HUDEP-2 (cell line): ENCODE results near the gene TMEM247.
"Not testable (repeated sequence)": the region's sequence is repeated elsewhere in the genome, so short reads cannot be mapped to it uniquely, and the experiment has no call there.

Experiments used
- DNase-seq, 76 experiments: peaks; one replicate each; lab custom pipeline; 2025; ENCODE audit not compliant: unreplicated experiment in 76 of 76; lab: John Stamatoyannopoulos, UW

Gene TMEM247

GRCh38 chr2:46508312-46508711, 28.9 kb downstream of the TMEM247 start:
- no peak for DNase-seq

GRCh38 chr2:46508759-46509158, 29.4 kb downstream of the TMEM247 start:
- no peak for DNase-seq

- DNase-seq: no peak
These were observed 30.4 kb downstream of the TMEM247 start for GRCh38 chr2:46509804-46510203.

- DNase-seq: peak in 1 of 76 experiments; percentile 1
These were observed 31.3 kb downstream of the TMEM247 start for GRCh38 chr2:46510598-46511177.

DNA sequence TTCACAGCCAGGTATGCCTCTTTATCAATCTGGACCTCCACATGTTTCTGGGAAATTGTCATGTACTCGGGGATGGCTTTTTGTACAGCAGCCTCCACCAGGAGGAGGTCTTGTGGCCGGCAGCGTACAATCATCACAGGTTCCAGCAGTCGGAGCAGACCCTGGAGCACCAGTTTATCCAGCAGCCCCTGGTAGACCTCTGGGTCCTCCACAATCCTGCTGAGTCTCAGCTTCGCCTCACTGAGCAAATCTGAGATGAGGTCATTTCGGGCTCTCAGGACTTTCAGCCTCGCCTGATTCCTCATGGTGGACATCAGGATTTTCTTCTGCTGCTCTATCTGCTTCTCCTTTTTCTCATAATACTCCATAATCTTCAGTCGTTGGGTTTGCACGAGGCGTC, 32.8 kb downstream of the TMEM247 start:
- no peak for DNase-seq

GRCh38 chr2:46514738-46515137, 35.4 kb downstream of the TMEM247 start:
- DNase-seq: no peak

- no peak for DNase-seq
These were observed 38.1 kb downstream of the TMEM247 start for GRCh38 chr2:46517485-46517884.

GRCh38 chr2:46518861-46519260, 39.5 kb downstream of the TMEM247 start:
- no peak for DNase-seq

DNA sequence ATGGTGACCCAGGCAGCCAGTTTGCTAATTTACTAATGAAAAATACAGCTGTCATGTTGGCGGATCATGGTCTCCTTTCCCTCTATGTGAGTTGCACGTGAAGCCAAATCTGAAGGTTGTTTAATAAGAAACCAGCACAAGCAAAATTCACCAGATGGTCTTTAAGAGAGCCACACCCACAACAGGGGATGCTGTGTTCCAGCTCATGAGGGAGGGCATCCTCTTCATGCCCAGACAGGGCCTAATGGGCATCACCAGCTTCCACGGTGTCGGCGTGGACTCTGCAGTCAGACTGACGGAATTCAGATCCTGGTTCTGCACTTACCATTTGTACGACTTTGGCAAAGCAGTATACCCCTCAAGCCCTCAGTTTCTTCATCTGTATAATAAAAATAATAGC, 39.9 kb downstream of the TMEM247 start:
- no peak for DNase-seq

DNA sequence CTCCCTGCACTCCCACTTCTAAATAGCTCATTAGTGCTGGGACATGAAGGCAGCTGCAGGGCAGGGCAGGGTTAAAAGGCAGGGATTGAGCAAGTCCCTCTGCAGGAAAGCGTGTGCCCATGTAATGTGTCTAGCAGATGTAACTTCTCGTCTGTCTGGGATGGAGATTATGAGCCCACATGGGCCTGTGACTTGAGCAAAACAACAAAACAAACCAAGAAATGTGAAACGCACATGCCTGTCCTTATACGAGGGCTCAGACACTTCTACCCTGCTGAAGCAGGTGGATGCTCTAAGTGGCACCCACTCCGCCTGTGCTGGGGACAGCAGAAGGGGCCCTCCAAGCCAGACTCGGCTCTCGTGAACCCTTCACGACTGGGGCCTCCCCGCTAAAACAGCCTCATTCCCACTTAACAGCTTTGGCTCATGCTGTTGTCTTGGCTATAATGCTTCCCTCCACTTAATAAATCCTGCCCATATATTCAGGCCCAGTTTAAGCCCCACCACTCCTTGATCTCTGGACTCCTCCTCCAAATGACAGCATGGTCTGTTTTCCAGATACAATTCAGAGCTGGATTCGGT, 40.9 kb downstream of the TMEM247 start:
- DNase-seq: no peak

DNA sequence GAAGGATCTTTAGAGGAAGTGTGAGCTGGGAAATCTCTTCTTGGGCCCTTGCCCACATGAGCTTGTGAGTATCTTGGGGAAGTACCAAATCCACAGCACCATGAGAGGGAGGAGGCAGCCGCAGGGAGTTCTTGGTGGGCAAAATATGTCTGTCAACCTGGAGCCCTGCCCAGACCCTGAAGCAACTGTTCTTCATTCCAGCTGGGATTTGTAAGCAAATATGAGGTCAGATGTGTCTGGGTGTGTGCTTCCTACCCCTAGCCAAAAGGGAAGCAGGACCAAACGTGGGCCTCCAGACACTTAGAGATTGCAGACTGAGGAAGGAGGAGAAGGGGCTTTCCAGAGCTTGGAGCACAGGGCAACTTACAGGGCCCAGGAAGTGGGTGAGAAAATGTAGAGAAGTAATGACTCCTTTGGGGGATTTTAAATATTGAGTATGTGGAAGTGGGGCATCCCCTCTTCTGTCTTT, 41.9 kb downstream of the TMEM247 start:
- DNase-seq: no peak

DNA sequence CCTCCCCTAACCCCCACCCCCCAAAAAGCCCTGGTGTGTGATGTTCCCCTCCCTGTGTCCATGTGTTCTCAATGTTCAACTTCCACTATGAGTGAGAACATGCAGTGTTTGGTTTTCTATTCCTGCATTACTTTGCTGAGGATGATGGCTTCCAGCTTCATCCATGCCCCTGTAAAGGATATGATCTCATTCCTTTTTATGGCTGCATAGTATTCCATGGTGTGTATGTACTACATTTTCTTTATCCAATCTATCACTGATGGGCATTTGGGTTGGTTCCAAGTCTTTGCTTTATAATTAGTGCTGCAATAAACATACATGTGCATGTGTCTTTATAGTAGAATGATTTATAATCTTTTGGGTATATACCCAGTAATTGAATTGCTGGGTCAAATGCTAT, 43.0 kb downstream of the TMEM247 start:
- not testable (repeated sequence) for DNase-seq

DNA sequence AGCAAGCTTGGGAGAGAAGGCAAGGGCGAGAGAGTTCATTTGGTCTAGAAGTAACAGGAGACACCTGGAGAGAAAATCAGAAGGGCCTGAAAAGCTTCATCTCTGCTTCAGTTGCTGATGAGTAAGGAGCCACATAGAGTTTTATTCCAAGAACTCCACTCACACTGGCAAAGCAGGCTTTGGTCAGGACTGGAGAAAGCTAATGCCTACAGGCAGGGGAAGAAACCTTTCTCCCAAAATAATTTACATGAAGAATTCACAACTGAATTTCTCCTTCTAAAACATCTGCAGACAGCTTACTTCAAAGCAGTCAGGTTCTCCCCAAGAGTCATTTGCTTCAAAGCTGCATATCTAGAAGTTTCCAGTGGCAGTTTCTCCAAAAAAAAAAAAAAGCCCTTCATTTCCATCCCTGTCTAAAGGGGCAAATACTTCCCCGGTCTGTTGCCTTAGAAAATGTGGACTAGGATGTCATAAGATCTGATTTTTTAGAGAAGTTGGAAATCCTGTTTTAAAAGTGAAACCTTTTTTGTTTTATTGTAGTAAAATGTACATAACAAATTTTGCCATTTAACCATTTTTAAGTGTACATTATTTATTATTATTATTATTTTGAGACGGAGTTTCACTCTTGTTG, 46.3 kb downstream of the TMEM247 start:
- DNase-seq: no peak

GRCh38 chr2:46528880-46529279, 49.5 kb downstream of the TMEM247 start:
- no peak for DNase-seq

DNA sequence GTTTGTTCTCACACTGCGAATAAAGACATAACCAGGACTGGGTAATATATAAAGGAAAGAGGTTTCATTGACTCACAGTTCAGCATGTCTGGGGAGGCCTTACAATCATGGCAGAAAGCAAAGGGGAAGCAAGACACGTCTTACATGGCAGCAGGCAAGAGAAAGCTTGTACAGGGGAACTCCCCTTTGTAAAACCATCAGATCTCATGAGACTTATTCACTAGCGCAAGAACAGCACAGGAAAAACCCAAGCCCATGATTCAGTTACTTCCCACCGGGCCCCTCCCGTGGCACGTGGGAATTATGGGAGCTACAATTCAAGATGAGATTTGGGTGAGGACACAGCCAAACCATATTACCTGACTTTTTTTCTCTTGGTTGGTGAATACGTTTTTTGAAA, 51.3 kb downstream of the TMEM247 start:
- no peak for DNase-seq

DNA sequence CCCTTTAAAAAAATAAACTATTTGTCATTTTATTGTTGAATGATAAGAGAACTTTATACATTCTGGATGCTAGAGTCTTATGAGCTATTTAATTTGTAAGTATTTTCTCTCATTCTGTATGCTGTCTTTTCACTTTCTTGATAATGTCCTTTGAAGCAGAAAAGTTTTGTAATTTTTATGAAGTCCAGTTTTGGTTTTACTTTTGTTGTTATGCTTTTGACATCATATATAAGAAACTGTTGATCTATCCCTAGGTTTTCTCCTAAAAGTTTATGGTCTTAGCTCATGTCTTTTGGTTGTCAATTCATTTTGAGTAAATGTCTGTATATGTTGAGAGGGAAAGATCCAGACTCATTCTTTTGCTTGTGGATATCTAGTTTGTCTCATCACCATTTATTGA, 52.5 kb downstream of the TMEM247 start:
- DNase-seq: no peak
